Tibial artery (tissue), 4 donors: ENCODE results near the gene MOB3A.

Experiments used
- DNase-seq, 2 donors: peaks; one replicate each; pipeline ENCODE4 v3.0.0-alpha.2; 2019
- H3K27ac ChIP-seq, 2 donors: fragments of 200-600 bp; sonication (generic) in 1 of 2; 1 replicate in 1 of 2; 2 replicates in 1 of 2; pipeline ENCODE4 v1.5.1; 2018 to 2019; ENCODE audit warnings: mild to moderate bottlenecking in 1 of 2
- H3K27me3 ChIP-seq, 2 donors: fragments of 200-600 bp; sonication (generic) in 1 of 2; one replicate each; pipeline versions ENCODE4 v1.5.1 to v1.6.0; 2016 to 2019
- H3K36me3 ChIP-seq, 3 donors: fragments of 200-600 bp; sonication (generic) in 2 of 3; one replicate each; pipeline ENCODE4 v1.5.1; 2016 to 2019; ENCODE audit warnings: mild to moderate bottlenecking in 2 of 3
- H3K4me1 ChIP-seq, 4 donors: fragments of 200-600 bp; sonication (generic) in 2 of 4; 1 replicate in 3 of 4; 2 replicates in 1 of 4; pipeline ENCODE4 v1.5.1; 2016 to 2019
- H3K4me3 ChIP-seq, 2 donors: fragments of 200-600 bp; sonication (generic) in 1 of 2; 1 replicate in 1 of 2; 2 replicates in 1 of 2; pipeline ENCODE4 v1.5.1; 2018 to 2019; ENCODE audit warnings: mild to moderate bottlenecking in 2 of 2
- H3K9me3 ChIP-seq, 3 donors: fragments of 200-600 bp; sonication (generic) in 1 of 3; one replicate each; pipeline ENCODE4 v1.5.1; 2016 to 2019
- intact Hi-C: fragments of 100-400 bp; cut with DNase I; formaldehyde crosslinking; loops from one replicate; pipeline ENCODE4 v1.15.0; 2023; ENCODE audit warnings: low total_unique reads
- TF ChIP-seq, protein P1 (sequence below), 2 experiments: fragments of 200-600 bp in 1 of 2; fragments of 450-650 bp in 1 of 2; IDR thresholded peaks; one replicate each; pipeline ENCODE4 v1.5.1; 2017 to 2019; ENCODE audit warnings: antibody characterized with exemption in 2 of 2, mild to moderate bottlenecking in 1 of 2, moderate library complexity in 1 of 2

The MOB3A gene

DNA sequence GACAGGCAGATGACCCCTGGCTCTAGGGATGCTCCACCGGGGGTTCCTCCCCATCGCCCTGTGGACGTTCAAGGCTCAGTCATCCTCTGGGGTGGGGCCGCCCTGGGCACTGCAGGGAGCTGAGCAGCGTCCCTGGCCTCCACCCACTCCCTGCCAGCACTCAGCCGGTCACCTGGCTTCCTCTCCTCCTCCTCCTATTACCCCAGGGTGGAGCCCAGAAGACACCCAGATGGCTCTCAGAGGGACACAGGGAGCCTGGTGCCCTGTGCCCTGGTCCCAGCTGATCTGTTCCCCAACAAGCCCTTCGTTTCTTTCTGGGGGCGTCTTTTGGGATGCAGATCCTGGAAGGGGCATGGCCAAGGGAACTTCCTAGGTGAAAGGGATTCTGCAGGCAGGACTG lies 41.4 kb downstream of the MOB3A start:
- intact Hi-C loops, result no loop called here
- no peaks in the 10 kb centered on the region for H3K9me3 ChIP-seq
- peaks cover 2 to 56% (median 34%) of the 10 kb centered on the region in 4 donors for H3K4me1 ChIP-seq
- no peak overlapping the region for H3K27ac ChIP-seq
- DNase-seq, result no peak
- H3K27me3 ChIP-seq, result no peaks in the 10 kb centered on the region
- no peak overlapping the region for H3K4me3 ChIP-seq
- H3K36me3 ChIP-seq, result no peaks in the 10 kb centered on the region
- TF ChIP-seq, protein P1, sequence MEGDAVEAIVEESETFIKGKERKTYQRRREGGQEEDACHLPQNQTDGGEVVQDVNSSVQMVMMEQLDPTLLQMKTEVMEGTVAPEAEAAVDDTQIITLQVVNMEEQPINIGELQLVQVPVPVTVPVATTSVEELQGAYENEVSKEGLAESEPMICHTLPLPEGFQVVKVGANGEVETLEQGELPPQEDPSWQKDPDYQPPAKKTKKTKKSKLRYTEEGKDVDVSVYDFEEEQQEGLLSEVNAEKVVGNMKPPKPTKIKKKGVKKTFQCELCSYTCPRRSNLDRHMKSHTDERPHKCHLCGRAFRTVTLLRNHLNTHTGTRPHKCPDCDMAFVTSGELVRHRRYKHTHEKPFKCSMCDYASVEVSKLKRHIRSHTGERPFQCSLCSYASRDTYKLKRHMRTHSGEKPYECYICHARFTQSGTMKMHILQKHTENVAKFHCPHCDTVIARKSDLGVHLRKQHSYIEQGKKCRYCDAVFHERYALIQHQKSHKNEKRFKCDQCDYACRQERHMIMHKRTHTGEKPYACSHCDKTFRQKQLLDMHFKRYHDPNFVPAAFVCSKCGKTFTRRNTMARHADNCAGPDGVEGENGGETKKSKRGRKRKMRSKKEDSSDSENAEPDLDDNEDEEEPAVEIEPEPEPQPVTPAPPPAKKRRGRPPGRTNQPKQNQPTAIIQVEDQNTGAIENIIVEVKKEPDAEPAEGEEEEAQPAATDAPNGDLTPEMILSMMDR (IDR thresholded peaks at IDR 0.05), result no peak

DNA sequence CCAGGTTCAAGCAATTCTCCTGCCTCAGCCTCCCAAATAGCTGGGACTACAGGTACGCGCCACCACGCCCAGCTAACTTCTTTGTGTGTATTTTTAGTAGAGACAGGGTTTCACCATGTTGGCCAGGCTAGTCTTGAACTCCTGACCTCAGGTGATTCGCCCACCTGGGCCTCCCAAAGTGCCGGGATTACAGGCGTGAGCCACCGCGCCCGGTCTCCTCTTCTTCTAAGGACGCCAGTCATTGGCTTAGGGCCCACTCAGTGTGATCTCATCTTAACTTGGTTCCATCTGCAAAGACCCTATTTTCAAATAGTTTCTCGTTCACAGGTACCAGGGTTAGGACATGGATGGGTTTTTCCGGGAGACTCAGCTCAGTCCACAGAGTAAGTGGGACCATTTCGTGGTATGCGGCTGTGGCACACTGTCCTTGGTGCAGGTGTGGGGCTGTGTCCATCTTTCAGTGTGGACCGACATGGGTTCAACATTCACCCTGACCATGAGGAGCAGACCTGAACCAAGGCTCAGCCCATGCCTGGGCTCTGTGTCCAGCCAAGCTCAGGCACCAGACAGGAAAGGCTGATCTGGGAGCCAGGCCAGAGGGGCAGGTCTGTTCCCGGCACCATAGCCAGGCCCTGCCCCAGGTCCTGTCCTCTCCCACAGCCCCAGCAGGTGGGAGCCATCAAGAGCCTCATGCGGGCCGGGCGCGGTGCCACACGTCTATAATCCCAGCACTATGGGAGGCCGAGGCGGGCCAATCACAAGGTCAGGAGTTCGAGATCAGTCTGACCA lies 42.3 kb downstream of the MOB3A start:
- Histone ChIP-seq H3K9me3 (no peaks in the 10 kb centered on the region), H3K4me3 (no peak overlapping the region), H3K4me1 (peaks cover 2 to 55% (median 34%) of the 10 kb centered on the region in 4 donors), H3K36me3 (peaks cover 0 to 6% (median 5%) of the 10 kb centered on the region in 3 donors), H3K27me3 (no peaks in the 10 kb centered on the region), H3K27ac (no peak overlapping the region)
- DNase-seq, result peak; percentile 54 to 72
- intact Hi-C loops, result no loop called here
- TF ChIP-seq, protein P1 (IDR thresholded peaks at IDR 0.05), result no peak

DNA sequence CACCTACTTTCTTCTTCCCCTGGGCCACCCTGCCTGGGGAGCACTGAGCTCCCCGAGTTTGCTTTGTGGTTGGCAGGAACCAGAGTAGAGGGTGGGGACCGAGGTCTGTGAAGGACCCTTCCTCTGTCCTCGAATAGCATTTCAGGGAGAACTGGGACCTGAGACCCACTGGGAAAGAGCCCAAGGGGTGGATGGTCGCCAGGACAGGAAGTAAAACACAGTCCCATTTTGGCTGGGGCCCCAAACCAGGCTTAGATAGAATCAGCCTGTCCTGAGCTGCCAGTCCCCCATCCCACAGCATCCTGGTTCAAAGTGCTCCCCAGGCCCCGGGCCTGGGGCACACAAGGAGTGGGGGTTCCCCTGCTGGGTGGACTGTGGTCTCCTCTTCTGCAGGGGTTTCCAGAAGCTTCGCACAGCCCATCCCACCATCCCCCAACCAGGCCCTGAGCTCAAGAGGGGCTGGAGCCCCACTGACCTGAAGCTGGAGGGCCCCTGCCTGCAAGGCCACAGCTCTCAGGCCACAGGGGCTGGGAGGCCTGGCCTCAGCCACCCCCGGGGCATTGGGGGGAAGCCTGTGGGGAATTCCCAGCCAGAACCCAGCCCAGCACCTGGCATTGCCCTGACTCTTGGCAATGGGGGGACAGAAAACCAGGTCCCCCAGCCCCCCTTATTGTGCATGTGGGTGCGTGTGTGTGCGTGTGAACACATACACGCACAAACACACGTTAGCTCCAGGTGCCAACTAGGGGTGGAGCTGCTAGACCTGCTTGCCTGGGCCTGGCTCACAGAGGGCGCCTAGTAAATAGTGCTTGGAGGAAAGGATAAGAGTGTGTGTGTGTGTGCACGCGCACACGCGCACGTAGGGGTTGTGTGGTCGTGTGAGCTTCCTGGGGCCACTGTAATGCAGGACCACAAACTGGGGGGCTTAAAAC lies 44.1 kb downstream of the MOB3A start:
- Histone ChIP-seq H3K4me3 (peak overlapping the region; percentile 100), H3K27me3 (no peaks in the 10 kb centered on the region), H3K4me1 (peaks cover 10 to 57% (median 47%) of the 10 kb centered on the region in 4 donors), H3K36me3 (peaks cover 0 to 13% (median 10%) of the 10 kb centered on the region in 3 donors), H3K27ac (peak overlapping the region; percentile 97 to 100), H3K9me3 (no peaks in the 10 kb centered on the region)
- DNase-seq, result no peak
- TF ChIP-seq, protein P1 (IDR thresholded peaks at IDR 0.05), result no peak
- intact Hi-C loops, result no loop called here

DNA sequence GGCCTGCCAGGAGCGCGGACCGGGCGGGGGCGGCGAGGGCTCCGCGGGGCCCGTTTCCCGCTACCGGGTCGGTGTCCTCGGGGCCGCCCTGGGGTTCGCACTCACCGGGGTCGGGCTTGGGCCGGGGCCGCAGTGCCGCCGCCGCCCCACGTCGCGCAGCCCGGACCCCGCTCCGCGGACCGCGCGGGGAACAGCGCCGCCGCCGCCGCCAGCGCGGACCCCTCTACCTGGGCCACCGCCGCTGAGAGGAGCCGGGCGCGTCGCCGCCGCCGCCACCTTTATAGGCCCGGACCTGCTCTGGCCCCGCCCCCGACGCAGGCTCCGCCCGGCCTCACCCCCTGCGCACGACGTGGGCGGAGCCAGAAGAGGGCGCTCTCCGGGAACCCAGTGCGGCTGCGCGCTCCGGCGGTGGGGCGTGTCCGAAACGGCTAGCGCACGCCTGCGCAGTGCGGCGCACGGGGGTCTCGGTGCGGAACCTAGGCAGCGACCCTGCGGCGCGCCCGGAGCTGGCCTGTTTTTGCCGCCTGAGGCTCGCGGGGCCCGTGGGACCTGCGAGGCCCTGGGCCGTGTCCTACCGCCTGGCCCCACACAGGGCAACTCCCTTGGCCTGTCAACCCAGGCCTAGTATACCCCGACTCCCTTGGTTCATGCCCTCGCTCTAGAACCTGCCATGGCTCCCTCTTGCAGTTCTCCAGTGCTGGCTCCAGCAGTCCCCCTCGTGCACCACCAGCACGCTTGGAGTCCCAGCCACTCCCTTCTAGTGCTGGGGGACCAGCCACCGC lies 44.9 kb downstream of the MOB3A start, which contains the start of gene MKNK2:
TSS of gene MKNK2 (minus strand) at position 254 of the 782 bp plus-strand sequence. CDS start 393 bp downstream, outside the sequence.
- H3K9me3 ChIP-seq, result no peaks in the 10 kb centered on the region
- H3K36me3 ChIP-seq, result peaks cover 3 to 21% (median 18%) of the 10 kb centered on the region in 3 donors
- intact Hi-C loops, result no loop called here
- peaks cover 10 to 57% (median 50%) of the 10 kb centered on the region in 4 donors for H3K4me1 ChIP-seq
- peak within 1 kb of the TSS; percentile 97 to 100 for H3K27ac ChIP-seq
- peak within 1 kb of the TSS; percentile 100 for H3K4me3 ChIP-seq
- TF ChIP-seq, protein P1 (IDR thresholded peaks at IDR 0.05), result peak; percentile 38 to 39
- H3K27me3 ChIP-seq, result no peaks in the 10 kb centered on the region
- peak; percentile 86 to 93 for DNase-seq
